T-helper 2 cell treated with Interferon-gamma antibody and Interleukin-4, amounts not matched to agents 5 μg/mL and 100 μg/mL, for 36 hours (primary cell): ENCODE measurements around the gene SDK1.

Experiments
- DNase-seq: peaks from one replicate; pipeline ENCODE4 v3.0.0; 2021; ENCODE audit warnings: low spot score
- H3K27ac Mint-ChIP-seq: one replicate; pipeline ENCODE4 v1.8.0; 2021; ENCODE audit warnings: mild to moderate bottlenecking, mixed read lengths
- H3K27me3 Mint-ChIP-seq: one replicate; pipeline ENCODE4 v1.8.0; 2021; ENCODE audit warnings: low read depth, mixed read lengths
- H3K36me3 Mint-ChIP-seq: one replicate; pipeline ENCODE4 v1.8.0; 2021; ENCODE audit warnings: low read depth, mixed read lengths
- H3K4me1 Mint-ChIP-seq: one replicate; pipeline ENCODE4 v1.8.0; 2021; ENCODE audit warnings: low read depth, mixed read lengths
- H3K4me3 Mint-ChIP-seq: one replicate; pipeline ENCODE4 v1.8.0; 2022; ENCODE audit warnings: mild to moderate bottlenecking, moderate library complexity, mixed read lengths
- H3K9me3 Mint-ChIP-seq: one replicate; pipeline ENCODE4 v1.8.0; 2021; ENCODE audit warnings: mixed read lengths

SDK1 gene

GRCh38 chr7:3336042-3336665, 35.1 kb downstream of the SDK1 start:
- no peaks in the 10 kb centered on the region for H3K9me3 Mint-ChIP-seq
- no peak overlapping the region for H3K27ac Mint-ChIP-seq
- no peaks in the 10 kb centered on the region for H3K4me1 Mint-ChIP-seq
- H3K27me3 Mint-ChIP-seq, result peaks cover 8% of the 10 kb centered on the region
- no peak overlapping the region for H3K4me3 Mint-ChIP-seq
- DNase-seq, result no peak
- no peaks in the 10 kb centered on the region for H3K36me3 Mint-ChIP-seq

GRCh38 chr7:3338161-3338560, 37.1 kb downstream of the SDK1 start:
- H3K27me3 Mint-ChIP-seq, result peaks cover 9% of the 10 kb centered on the region
- DNase-seq, result no peak
- no peak overlapping the region for H3K4me3 Mint-ChIP-seq
- no peak overlapping the region for H3K27ac Mint-ChIP-seq
- H3K4me1 Mint-ChIP-seq, result no peaks in the 10 kb centered on the region
- no peaks in the 10 kb centered on the region for H3K9me3 Mint-ChIP-seq
- no peaks in the 10 kb centered on the region for H3K36me3 Mint-ChIP-seq

GRCh38 chr7:3345699-3346481, 44.8 kb downstream of the SDK1 start:
- Mint-ChIP-seq H3K27me3 (peaks cover 10% of the 10 kb centered on the region), H3K36me3 (no peaks in the 10 kb centered on the region), H3K4me1 (no peaks in the 10 kb centered on the region), H3K27ac (no peak overlapping the region), H3K9me3 (no peaks in the 10 kb centered on the region), H3K4me3 (no peak overlapping the region)
- no peak for DNase-seq

GRCh38 chr7:3349126-3349525, 48.1 kb downstream of the SDK1 start:
- no peaks in the 10 kb centered on the region for H3K36me3 Mint-ChIP-seq
- no peaks in the 10 kb centered on the region for H3K4me1 Mint-ChIP-seq
- DNase-seq, result no peak
- no peak overlapping the region for H3K27ac Mint-ChIP-seq
- H3K4me3 Mint-ChIP-seq, result no peak overlapping the region
- H3K27me3 Mint-ChIP-seq, result peaks cover 9% of the 10 kb centered on the region
- H3K9me3 Mint-ChIP-seq, result no peaks in the 10 kb centered on the region

GRCh38 chr7:3356173-3356572, 55.1 kb downstream of the SDK1 start:
- Mint-ChIP-seq H3K27ac (no peak overlapping the region), H3K9me3 (no peaks in the 10 kb centered on the region), H3K27me3 (peaks cover 5% of the 10 kb centered on the region), H3K4me1 (no peaks in the 10 kb centered on the region), H3K36me3 (no peaks in the 10 kb centered on the region), H3K4me3 (no peak overlapping the region)
- no peak for DNase-seq

- H3K36me3 Mint-ChIP-seq, result no peaks in the 10 kb centered on the region
- H3K27me3 Mint-ChIP-seq, result peaks cover 6% of the 10 kb centered on the region
These were observed 57.9 kb downstream of the SDK1 start for GRCh38 chr7:3358991-3359390.

GRCh38 chr7:3367261-3367660, 66.2 kb downstream of the SDK1 start:
- no peak for DNase-seq
- H3K27me3 Mint-ChIP-seq, result peaks cover 10% of the 10 kb centered on the region
- no peaks in the 10 kb centered on the region for H3K36me3 Mint-ChIP-seq
- no peak overlapping the region for H3K4me3 Mint-ChIP-seq
- H3K27ac Mint-ChIP-seq, result no peak overlapping the region
- H3K9me3 Mint-ChIP-seq, result no peaks in the 10 kb centered on the region
- peaks cover 6% of the 10 kb centered on the region for H3K4me1 Mint-ChIP-seq

More at GRCh38 chr7:3358991-3359390, 57.9 kb downstream of the SDK1 start:
- Mint-ChIP-seq H3K27ac (no peak overlapping the region), H3K4me3 (no peak overlapping the region), H3K4me1 (no peaks in the 10 kb centered on the region), H3K9me3 (no peaks in the 10 kb centered on the region)
- no peak for DNase-seq

- H3K4me1 Mint-ChIP-seq, result peaks cover 6% of the 10 kb centered on the region
- no peaks in the 10 kb centered on the region for H3K36me3 Mint-ChIP-seq
- no peak for DNase-seq
- no peak overlapping the region for H3K4me3 Mint-ChIP-seq
- no peak overlapping the region for H3K27ac Mint-ChIP-seq
- H3K9me3 Mint-ChIP-seq, result no peaks in the 10 kb centered on the region
- peaks cover 20% of the 10 kb centered on the region for H3K27me3 Mint-ChIP-seq
These were observed 69.2 kb downstream of the SDK1 start for GRCh38 chr7:3370068-3370830.

GRCh38 chr7:3370921-3371320, 69.9 kb downstream of the SDK1 start:
- Mint-ChIP-seq H3K36me3 (no peaks in the 10 kb centered on the region), H3K27me3 (peaks cover 20% of the 10 kb centered on the region), H3K4me3 (no peak overlapping the region), H3K4me1 (peaks cover 6% of the 10 kb centered on the region), H3K27ac (no peak overlapping the region), H3K9me3 (no peaks in the 10 kb centered on the region)
- DNase-seq, result no peak

- no peaks in the 10 kb centered on the region for H3K36me3 Mint-ChIP-seq
- H3K4me3 Mint-ChIP-seq, result no peak overlapping the region
- H3K9me3 Mint-ChIP-seq, result no peaks in the 10 kb centered on the region
- H3K27ac Mint-ChIP-seq, result no peak overlapping the region
- peaks cover 14% of the 10 kb centered on the region for H3K27me3 Mint-ChIP-seq
- no peak for DNase-seq
- H3K4me1 Mint-ChIP-seq, result peaks cover 6% of the 10 kb centered on the region
These were observed 70.5 kb downstream of the SDK1 start for GRCh38 chr7:3371601-3372000.

- no peaks in the 10 kb centered on the region for H3K36me3 Mint-ChIP-seq
- DNase-seq, result no peak
- peaks cover 6% of the 10 kb centered on the region for H3K4me1 Mint-ChIP-seq
- no peak overlapping the region for H3K27ac Mint-ChIP-seq
- H3K27me3 Mint-ChIP-seq, result peaks cover 13% of the 10 kb centered on the region
- no peak overlapping the region for H3K4me3 Mint-ChIP-seq
- H3K9me3 Mint-ChIP-seq, result no peaks in the 10 kb centered on the region
These were observed 73.2 kb downstream of the SDK1 start for GRCh38 chr7:3374239-3374638.

- H3K9me3 Mint-ChIP-seq, result no peaks in the 10 kb centered on the region
- H3K4me3 Mint-ChIP-seq, result no peak overlapping the region
- H3K4me1 Mint-ChIP-seq, result no peaks in the 10 kb centered on the region
- no peak for DNase-seq
- H3K27me3 Mint-ChIP-seq, result peaks cover 8% of the 10 kb centered on the region
- no peak overlapping the region for H3K27ac Mint-ChIP-seq
- H3K36me3 Mint-ChIP-seq, result no peaks in the 10 kb centered on the region
These were observed 77.5 kb downstream of the SDK1 start for GRCh38 chr7:3378390-3379150.

GRCh38 chr7:3380034-3380433, 79.0 kb downstream of the SDK1 start:
- Mint-ChIP-seq H3K9me3 (no peaks in the 10 kb centered on the region), H3K36me3 (no peaks in the 10 kb centered on the region), H3K4me1 (no peaks in the 10 kb centered on the region), H3K27me3 (peaks cover 2% of the 10 kb centered on the region), H3K27ac (no peak overlapping the region), H3K4me3 (no peak overlapping the region)
- no peak for DNase-seq
